ENCODE results near the gene ALDH3B1.

GRCh38 chr11:67998150-67999045 lies 11.7 kb upstream of the ALDH3B1 start:
- TF ChIP-seq CTCF (IDR thresholded peaks at IDR 0.05; ENCODE audit: low read depth, low read length, missing input control) (no peak), HNF4G (IDR thresholded peaks at IDR 0.05) (no peak), NR2F2 (IDR thresholded peaks at IDR 0.05) (no peak), MAX (IDR thresholded peaks at IDR 0.05) (no peak), REST (IDR thresholded peaks at IDR 0.05) (no peak), JUND (IDR thresholded peaks at IDR 0.05) (no peak), TAF1 (conservative IDR thresholded peaks at IDR 0.05) (no peak), RAD21 (IDR thresholded peaks at IDR 0.05) (no peak), FOXA1 (IDR thresholded peaks at IDR 0.05) (no peak), YY1 (IDR thresholded peaks at IDR 0.05) (no peak), HNF4A (conservative IDR thresholded peaks at IDR 0.05) (no peak), RXRA (IDR thresholded peaks at IDR 0.05) (no peak)
